ENCODE data around the gene FAM171A2. TPM values are rescaled to one million over a fixed set of nuclear protein-coding genes. Genes with fewer than 3 reads are reported as not detected.
"Not testable (repeated sequence)": the region's sequence is repeated elsewhere in the genome, so short reads cannot be mapped to it uniquely, and the experiment has no call there.

FAM171A2 gene
- total RNA-seq, 1 donor from 2014 or later: 18.1 TPM

DNA sequence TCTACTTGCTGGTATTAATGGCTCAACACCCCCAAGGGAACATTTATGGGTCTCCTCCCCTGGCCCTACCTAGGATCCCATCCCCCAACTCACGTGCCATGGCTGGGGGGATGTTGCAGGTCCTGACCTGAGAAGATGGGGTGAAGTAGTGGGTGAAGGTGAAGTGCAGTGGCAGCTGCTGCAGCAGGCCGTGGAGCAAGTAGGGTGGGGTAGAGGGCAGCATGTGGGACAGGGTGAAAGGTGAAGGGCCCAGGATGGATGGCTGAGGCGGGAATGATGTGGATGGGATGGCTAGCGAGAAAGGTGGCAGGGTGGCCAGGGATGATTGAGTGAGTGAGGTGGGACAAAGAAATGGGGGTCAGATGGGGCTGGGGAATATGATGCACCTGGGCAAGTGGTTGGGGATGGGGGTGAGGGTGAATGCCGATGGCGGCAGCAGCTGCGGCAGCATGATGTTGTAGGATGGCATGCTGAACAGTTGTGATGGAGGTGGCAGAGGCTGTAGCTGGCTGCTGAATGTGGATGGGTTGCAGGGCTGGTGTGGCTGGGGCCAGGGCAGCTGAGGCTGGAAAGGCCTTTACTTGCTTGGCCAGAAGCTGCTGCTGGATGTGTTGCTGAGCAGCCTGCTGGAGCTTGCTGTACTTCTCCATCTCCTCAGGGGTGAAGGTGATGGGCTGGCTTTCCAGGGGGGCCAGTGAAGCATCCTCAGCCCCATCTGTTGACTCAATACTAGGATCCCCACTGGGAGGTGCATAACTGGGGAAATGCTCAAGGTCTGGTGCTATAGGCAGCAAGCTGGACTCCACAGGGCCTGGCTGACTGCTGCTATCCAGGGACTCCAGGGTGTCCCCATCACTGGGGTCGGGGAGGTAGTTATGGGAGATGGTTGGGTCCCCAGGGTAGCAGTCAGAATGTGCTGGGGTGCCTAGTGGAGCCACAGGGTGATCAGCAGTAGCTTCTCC is 34.1 kb upstream of the FAM171A2 start:
- H3K4me2 ChIP-seq: no peak overlapping the region
- no peaks in the 10 kb centered on the region for H3K79me2 ChIP-seq (ENCODE audit: low read depth)
- peaks cover 29% of the 10 kb centered on the region for H3K36me3 Mint-ChIP-seq
- no peak for DNase-seq (ENCODE audit: low spot score)
- no peaks in the 10 kb centered on the region for H3K9me3 Mint-ChIP-seq
- H3K9ac ChIP-seq: no peak overlapping the region
- no peaks in the 10 kb centered on the region for H3K4me1 ChIP-seq
- no peak overlapping the region for H3K27ac ChIP-seq
- H3K4me3 Mint-ChIP-seq: no peak overlapping the region
- H3K9me3 ChIP-seq (ENCODE audit: low read depth): no peaks in the 10 kb centered on the region
- no peak for TF ChIP-seq EZH2phosphoT487 (IDR thresholded peaks at IDR 0.05)
- TF ChIP-seq, protein P1, sequence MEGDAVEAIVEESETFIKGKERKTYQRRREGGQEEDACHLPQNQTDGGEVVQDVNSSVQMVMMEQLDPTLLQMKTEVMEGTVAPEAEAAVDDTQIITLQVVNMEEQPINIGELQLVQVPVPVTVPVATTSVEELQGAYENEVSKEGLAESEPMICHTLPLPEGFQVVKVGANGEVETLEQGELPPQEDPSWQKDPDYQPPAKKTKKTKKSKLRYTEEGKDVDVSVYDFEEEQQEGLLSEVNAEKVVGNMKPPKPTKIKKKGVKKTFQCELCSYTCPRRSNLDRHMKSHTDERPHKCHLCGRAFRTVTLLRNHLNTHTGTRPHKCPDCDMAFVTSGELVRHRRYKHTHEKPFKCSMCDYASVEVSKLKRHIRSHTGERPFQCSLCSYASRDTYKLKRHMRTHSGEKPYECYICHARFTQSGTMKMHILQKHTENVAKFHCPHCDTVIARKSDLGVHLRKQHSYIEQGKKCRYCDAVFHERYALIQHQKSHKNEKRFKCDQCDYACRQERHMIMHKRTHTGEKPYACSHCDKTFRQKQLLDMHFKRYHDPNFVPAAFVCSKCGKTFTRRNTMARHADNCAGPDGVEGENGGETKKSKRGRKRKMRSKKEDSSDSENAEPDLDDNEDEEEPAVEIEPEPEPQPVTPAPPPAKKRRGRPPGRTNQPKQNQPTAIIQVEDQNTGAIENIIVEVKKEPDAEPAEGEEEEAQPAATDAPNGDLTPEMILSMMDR (IDR thresholded peaks at IDR 0.05): no peak
- no peak overlapping the region for H2AFZ ChIP-seq (replicated peaks)
- no peaks in the 10 kb centered on the region for H3K27me3 ChIP-seq
- no peaks in the 10 kb centered on the region for H3K4me1 Mint-ChIP-seq
- peaks cover 7% of the 10 kb centered on the region for H3K27me3 Mint-ChIP-seq (ENCODE audit: insufficient read depth, low read depth)
- peaks cover 3% of the 10 kb centered on the region for H3K36me3 ChIP-seq
- no peaks in the 10 kb centered on the region for H4K20me1 ChIP-seq (ENCODE audit: low read depth)
- no peak overlapping the region for H3K4me3 ChIP-seq
- H3F3A ChIP-seq (ENCODE audit: low read depth): peaks cover 19% of the 10 kb centered on the region
- H3K27ac Mint-ChIP-seq: no peak overlapping the region

DNA sequence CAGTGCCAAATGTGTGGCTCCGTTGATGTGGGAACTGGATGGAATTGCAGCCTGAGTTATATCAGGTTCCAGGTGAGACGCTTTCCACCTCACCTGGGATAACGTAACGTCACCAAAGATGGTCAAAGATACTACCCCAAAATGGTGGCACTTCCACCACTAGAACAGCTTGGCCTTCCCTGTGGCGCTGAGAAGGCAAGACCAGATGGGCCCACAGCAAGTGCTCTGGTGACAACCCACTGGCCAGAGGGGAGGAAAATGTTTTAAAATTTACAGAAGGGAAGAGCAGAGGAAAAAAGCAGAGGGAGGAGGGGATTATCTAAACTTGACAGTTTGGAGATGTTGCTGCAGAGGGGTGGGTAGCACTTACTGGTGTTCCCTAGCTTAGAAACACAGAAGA is 33.3 kb upstream of the FAM171A2 start:
- no peaks in the 10 kb centered on the region for H3K4me1 Mint-ChIP-seq
- no peak for DNase-seq (ENCODE audit: low spot score)
- Histone ChIP-seq H3K36me3 (peaks cover 3% of the 10 kb centered on the region), H3K9ac (no peak overlapping the region), H4K20me1 (ENCODE audit: low read depth) (no peaks in the 10 kb centered on the region), H3K27me3 (no peaks in the 10 kb centered on the region), H3K4me1 (no peaks in the 10 kb centered on the region), H3F3A (ENCODE audit: low read depth) (peaks cover 19% of the 10 kb centered on the region), H3K9me3 (ENCODE audit: low read depth) (no peaks in the 10 kb centered on the region), H3K79me2 (ENCODE audit: low read depth) (no peaks in the 10 kb centered on the region), H3K4me2 (no peak overlapping the region), H3K4me3 (no peak overlapping the region), H3K27ac (no peak overlapping the region), H2AFZ (replicated peaks) (no peak overlapping the region)
- H3K9me3 Mint-ChIP-seq: no peaks in the 10 kb centered on the region
- H3K27me3 Mint-ChIP-seq (ENCODE audit: insufficient read depth, low read depth): peaks cover 7% of the 10 kb centered on the region
- H3K4me3 Mint-ChIP-seq: no peak overlapping the region
- TF ChIP-seq EZH2phosphoT487 (IDR thresholded peaks at IDR 0.05) (no peak), EZH2 (IDR thresholded peaks at IDR 0.05) (no peak)
- TF ChIP-seq, protein P1 (IDR thresholded peaks at IDR 0.05): no peak
- peaks cover 23% of the 10 kb centered on the region for H3K36me3 Mint-ChIP-seq
- peak overlapping the region; percentile 66 for H3K27ac Mint-ChIP-seq

- Histone ChIP-seq H2AFZ (replicated peaks) (no peak overlapping the region), H3K4me1 (no peaks in the 10 kb centered on the region), H3K27me3 (no peaks in the 10 kb centered on the region), H3F3A (ENCODE audit: low read depth) (peaks cover 10% of the 10 kb centered on the region), H4K20me1 (ENCODE audit: low read depth) (no peaks in the 10 kb centered on the region), H3K9me3 (ENCODE audit: low read depth) (no peaks in the 10 kb centered on the region), H3K4me2 (no peak overlapping the region), H3K36me3 (no peaks in the 10 kb centered on the region), H3K9ac (no peak overlapping the region), H3K4me3 (no peak overlapping the region), H3K27ac (no peak overlapping the region), H3K79me2 (ENCODE audit: low read depth) (no peaks in the 10 kb centered on the region)
- no peak for DNase-seq (ENCODE audit: low spot score)
- H3K4me3 Mint-ChIP-seq: no peak overlapping the region
- H3K36me3 Mint-ChIP-seq: peaks cover 18% of the 10 kb centered on the region
- no peaks in the 10 kb centered on the region for H3K4me1 Mint-ChIP-seq
- H3K27me3 Mint-ChIP-seq (ENCODE audit: insufficient read depth, low read depth): peaks cover 8% of the 10 kb centered on the region
- H3K27ac Mint-ChIP-seq: no peak overlapping the region
- TF ChIP-seq, protein P1 (IDR thresholded peaks at IDR 0.05): no peak
- TF ChIP-seq EZH2 (IDR thresholded peaks at IDR 0.05) (no peak), EZH2phosphoT487 (IDR thresholded peaks at IDR 0.05) (no peak)
- H3K9me3 Mint-ChIP-seq: no peaks in the 10 kb centered on the region
Measured at GRCh38 chr17:44394833-44395232, 31.2 kb upstream of the FAM171A2 start.

DNA sequence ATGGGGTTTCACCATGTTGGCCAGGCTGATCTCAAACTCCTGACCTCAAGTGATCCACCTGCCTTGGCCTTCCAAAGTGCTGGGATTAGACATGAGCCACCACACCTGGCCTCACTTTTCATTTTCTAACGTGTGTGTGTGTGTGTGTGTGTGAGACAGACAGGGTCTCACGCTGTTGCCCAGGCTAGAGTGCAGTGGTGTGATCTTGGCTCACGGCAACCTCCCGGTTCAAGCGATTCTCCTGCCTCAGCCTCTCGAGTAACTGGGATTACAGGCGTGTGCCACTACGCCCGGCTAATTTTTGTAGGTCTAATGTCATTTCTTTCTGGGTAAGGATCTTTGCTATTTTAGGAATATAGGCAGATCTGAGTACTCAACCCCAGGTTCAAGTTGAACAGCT is 30.5 kb upstream of the FAM171A2 start:
- H3K9me3 Mint-ChIP-seq; H3K4me2 ChIP-seq; H3K9me3 ChIP-seq (ENCODE audit: low read depth); H3K27me3 ChIP-seq; H3K27ac Mint-ChIP-seq; DNase-seq (ENCODE audit: low spot score); H3K4me1 Mint-ChIP-seq; H4K20me1 ChIP-seq (ENCODE audit: low read depth); H3K9ac ChIP-seq; H3K79me2 ChIP-seq (ENCODE audit: low read depth); H3K27ac ChIP-seq; H2AFZ ChIP-seq (replicated peaks); H3K27me3 Mint-ChIP-seq (ENCODE audit: insufficient read depth, low read depth); H3K4me1 ChIP-seq; H3K4me3 Mint-ChIP-seq; H3K36me3 ChIP-seq; H3K4me3 ChIP-seq: not testable (repeated sequence)
- H3F3A ChIP-seq (ENCODE audit: low read depth): peaks cover 10% of the 10 kb centered on the region
- peaks cover 12% of the 10 kb centered on the region for H3K36me3 Mint-ChIP-seq
